Heart left ventricle (tissue), 13 donors: Measurements from ENCODE around the gene ATXN1.

Experiments
- CTCF ChIP-seq, 12 donors: fragments of 200-600 bp; sonication (generic) in 4 of 12; IDR thresholded peaks; one replicate each; pipeline versions ENCODE4 v1.5.0 to v1.8.0; 2018 to 2022; ENCODE audit warnings: antibody characterized with exemption in 12 of 12, mild to moderate bottlenecking in 5 of 12
- POLR2A ChIP-seq, 2 donors: fragments of 450-650 bp; IDR thresholded peaks; one replicate each; pipeline ENCODE4 v1.6.1; 2017; ENCODE audit warnings: antibody characterized with exemption in 2 of 2, mild to moderate bottlenecking in 2 of 2, moderate library complexity in 2 of 2
- donor health status: ischemic (EF 13 %, LVEDD 7.1; RV severe dilation, severe dysfunction).
- donor health status: DM: no; HTN: yes; CAD: no.
- donor health status: DM: no; HTN: no; CAD: no.
- donor health status: ischemic (EF 25% LVEDD 6.9; RV normal size, moderate dysfunction).
- donor health status: ischemic (EF 25% LVEDD 5.7; RV mildly dilated, moderate dysfunction).
- donor health status: ischemic (EF 35%, LVEDD 5.7; RV mildly dilated, moderate dysfunction).
- donor health status: nonischemic (EF 11% LVEDD 7.7; RV severe dilation, severe dysfunction).
- donor health status: DM: yes; HTN: yes; CAD: no.
- donor health status: PGD.
- donor health status: ischemic (EF 29% LVEDD 5.4; RV normal size, mild dysfunction).
- donor health status: nonischemic (EF 23%, LVEDD 6.1; RV moderate dilation, normal function).

GRCh38 chr6:16523606-16524379 lies 237.5 kb downstream of the ATXN1 start:
- TF ChIP-seq CTCF (IDR thresholded peaks at IDR 0.05) = no peak
- no peak for TF ChIP-seq POLR2A (IDR thresholded peaks at IDR 0.05)
